K562 (cell line): Measurements from ENCODE around the gene TMEM128. TPM values are rescaled to one million over a fixed set of nuclear protein-coding genes. Genes with fewer than 3 reads are reported as not detected.

Experiments
- ARID1B ChIP-seq: fragments of 450-650 bp; IDR thresholded peaks from 2 replicates; pipeline ENCODE4 v1.6.1; 2016; ENCODE audit warnings: antibody characterized with exemption, mild to moderate bottlenecking, inconsistent platforms
- ARID2 ChIP-seq: fragments of 450-650 bp; IDR thresholded peaks from 2 replicates; pipeline ENCODE4 v1.6.1; 2017; ENCODE audit warnings: antibody characterized with exemption, mild to moderate bottlenecking
- BCOR ChIP-seq: fragments of 450-650 bp; IDR thresholded peaks from 2 replicates; pipeline ENCODE4 v1.6.1; 2016
- CREB1 ChIP-seq, 2 experiments: sonication (generic) in 1 of 2; formaldehyde crosslinking in 1 of 2; IDR thresholded peaks; 2 replicates each; pipeline versions ENCODE4 v1.6.1 to v1.8.0; 2012 to 2022; ENCODE audit warnings: inconsistent platforms in 1 of 2, mild to moderate bottlenecking in 1 of 2, missing genetic modification reagents in 1 of 2, moderate library complexity in 1 of 2
- EHMT2 ChIP-seq: fragments of 450-650 bp; IDR thresholded peaks from 2 replicates; pipeline ENCODE4 v1.6.1; 2018; ENCODE audit warnings: antibody characterized with exemption
- GABPA ChIP-seq: fragments of 200-800 bp; sonication (Bioruptor generic); conservative IDR thresholded peaks from 2 replicates; pipeline ENCODE4 v1.6.1; 2016; ENCODE audit warnings: low read depth, missing genetic modification characterization, missing compliant biosample characterization
- MTA3 ChIP-seq: fragments of 450-650 bp; formaldehyde crosslinking; IDR thresholded peaks from 2 replicates; pipeline ENCODE4 v1.6.1; 2017; ENCODE audit warnings: mild to moderate bottlenecking, borderline replicate concordance
- NFE2L1 ChIP-seq: fragments of 450-650 bp; IDR thresholded peaks from 2 replicates; pipeline ENCODE4 v1.6.1; 2016; ENCODE audit warnings: missing genetic modification characterization, low read depth, mild to moderate bottlenecking, missing compliant biosample characterization, moderate library complexity, borderline replicate concordance
- RFX7 ChIP-seq: fragments of 250-450 bp; sonication (Bioruptor Pico); IDR thresholded peaks from 2 replicates; pipeline ENCODE4 v1.5.1; 2021; ENCODE audit warnings: mild to moderate bottlenecking
- SIX5 ChIP-seq, 2 experiments: IDR thresholded peaks; 2 replicates each; pipeline ENCODE4 v1.6.1; 2011; ENCODE audit warnings: low read length in 2 of 2, borderline replicate concordance in 1 of 2, low read depth in 1 of 2, mild to moderate bottlenecking in 1 of 2, moderate library complexity in 1 of 2; ENCODE audit not compliant: insufficient read depth in 1 of 2
- TOE1 ChIP-seq, 2 experiments: fragments of 450-650 bp in 1 of 2; sonication (generic) in 1 of 2; formaldehyde crosslinking in 1 of 2; IDR thresholded peaks; 2 replicates each; pipeline versions ENCODE4 v1.7.1 to v1.8.0; 2016 to 2022; ENCODE audit warnings: borderline replicate concordance in 2 of 2, mild to moderate bottlenecking in 2 of 2, antibody characterized with exemption in 1 of 2, inconsistent platforms in 1 of 2, low read depth in 1 of 2, missing genetic modification reagents in 1 of 2, moderate library complexity in 1 of 2
- ZNF212 ChIP-seq: fragments of 450-650 bp; formaldehyde crosslinking; IDR thresholded peaks from 2 replicates; pipeline ENCODE4 v1.4.0; 2020; ENCODE audit warnings: mild to moderate bottlenecking
- ZNF696 ChIP-seq: fragments of 250-450 bp; sonication (Bioruptor Pico); conservative IDR thresholded peaks from 2 replicates; pipeline ENCODE4 v1.4.0; 2020; ENCODE audit warnings: mild to moderate bottlenecking, moderate library complexity
- ZNF75A ChIP-seq: fragments of 450-650 bp; formaldehyde crosslinking; IDR thresholded peaks from 2 replicates; pipeline ENCODE4 v1.4.0; 2020; ENCODE audit warnings: mild to moderate bottlenecking
- polyA plus RNA-seq, 8 experiments: library from polyadenylated mRNA; depleted of rRNA in 4 of 8; stranded (reverse) in 5 of 8; unstranded in 3 of 8; fragments of >200 nt; fragmentation: Nextera tagmentation in 2 of 8; fragmentation: Illumina TruSeq in 1 of 8; extraction: Ambion mirVana in 2 of 8; extraction: Trizol in 1 of 8; gene quantifications; 2 replicates each; pipeline versions ENCODE4 v1.2.1 to v1.2.3, GENCODE V29; 2011 to 2014; ENCODE audit warnings: inconsistent platforms in 1 of 8, missing spikeins in 1 of 8
- total RNA-seq, 7 experiments: library from RNA; depleted of rRNA in 6 of 7; stranded (reverse); fragments of >200 nt in 6 of 7; fragmentation: Illumina TruSeq in 2 of 7; extraction: Trizol in 2 of 7; gene quantifications; 2 replicates each; pipeline versions ENCODE4 v1.2.1 to v1.2.3, GENCODE V29; 2011 to 2021; ENCODE audit warnings: low replicate concordance in 1 of 7
- TF ChIP-seq, protein P1 (sequence below), 2 experiments: fragments of 450-650 bp in 1 of 2; sonication (generic) in 1 of 2; formaldehyde crosslinking in 1 of 2; IDR thresholded peaks in 1 of 2; conservative IDR thresholded peaks in 1 of 2; 2 replicates each; pipeline versions ENCODE4 v1.6.1 to v1.8.1; 2016 to 2023; ENCODE audit warnings: mild to moderate bottlenecking in 2 of 2, moderate library complexity in 2 of 2, inconsistent platforms in 1 of 2, missing genetic modification reagents in 1 of 2
- TF ChIP-seq, protein P2 (sequence below): sonication (generic); formaldehyde crosslinking; IDR thresholded peaks from 2 replicates; pipeline ENCODE4 v1.8.1; 2022; ENCODE audit warnings: missing genetic modification reagents
- TF ChIP-seq, protein P3 (sequence below): sonication (generic); formaldehyde crosslinking; IDR thresholded peaks from 2 replicates; pipeline ENCODE4 v1.5.0; 2020; ENCODE audit warnings: missing genetic modification reagents
- TF ChIP-seq, protein P4 (sequence below): fragments of 250-450 bp; sonication (Bioruptor Pico); IDR thresholded peaks from 2 replicates; pipeline ENCODE4 v1.8.0; 2022; ENCODE audit warnings: moderate library complexity, mild to moderate bottlenecking, inconsistent platforms
- TF ChIP-seq, protein P5 (sequence below), 2 experiments: IDR thresholded peaks; 2 replicates each; pipeline ENCODE4 v1.6.1; 2011; ENCODE audit warnings: borderline replicate concordance in 1 of 2, control low read depth in 1 of 2, low read depth in 1 of 2, low read length in 1 of 2, mild to moderate bottlenecking in 1 of 2, mixed read lengths in 1 of 2, moderate library complexity in 1 of 2; ENCODE audit not compliant: insufficient read depth in 1 of 2, insufficient read length in 1 of 2, poor library complexity in 1 of 2, severe bottlenecking in 1 of 2; ENCODE audit errors: extremely low read depth in 1 of 2

Gene TMEM128
- total and polyA plus RNA-seq, 9 of the 15 experiments (the other 6 are each of a cell fraction or from before 2014, with no cell fraction given): 9.1 to 40.0 (median 14.3) TPM

DNA sequence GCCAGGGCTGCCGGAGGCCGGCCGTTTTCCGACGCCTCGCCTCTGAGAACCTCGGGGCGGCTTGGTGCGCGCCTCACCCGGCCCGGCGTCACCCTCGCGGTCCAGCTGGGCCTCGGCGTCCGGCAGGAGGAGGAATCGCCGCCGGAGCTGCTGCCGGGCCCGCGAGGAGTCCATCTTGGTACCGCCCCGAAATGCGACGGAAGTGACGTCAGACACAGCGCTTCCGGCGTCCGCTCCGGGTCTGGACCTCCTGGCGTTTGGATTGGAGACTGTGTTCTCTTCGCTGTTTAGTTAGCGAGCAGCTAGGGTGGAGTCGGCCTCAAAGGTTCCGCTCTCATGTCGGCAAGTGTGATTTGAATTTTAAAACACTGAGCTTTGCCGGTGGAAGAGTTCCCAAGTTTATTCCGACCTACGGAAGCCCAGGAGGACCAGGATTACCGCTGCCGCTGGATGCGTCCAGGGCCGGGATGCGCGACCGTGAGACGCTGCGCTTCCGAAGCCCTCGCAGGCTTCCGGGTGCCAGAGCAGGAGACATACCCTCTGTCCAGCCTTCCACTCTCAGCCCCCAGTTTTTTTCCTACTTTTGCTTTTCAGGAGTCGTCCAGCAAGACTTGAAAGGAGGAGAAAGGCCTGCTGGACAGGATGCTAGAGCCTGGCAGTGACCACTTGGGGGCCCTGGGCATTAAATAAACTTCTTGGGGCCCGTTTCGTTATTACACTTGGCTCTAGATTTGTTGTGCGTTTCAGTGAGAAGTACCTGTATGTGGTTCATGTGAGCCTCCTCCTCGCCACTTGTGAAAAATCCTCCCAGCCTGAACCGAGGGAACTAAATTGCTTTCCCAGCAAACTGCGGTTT is at the start of gene TMEM128 (continued):
- TF ChIP-seq RFX7 (CRISPR knock-in tag): no peak
- TF ChIP-seq MTA3: peak; percentile 97
- TF ChIP-seq EHMT2: peak; percentile 71; the same call in 1 of the 2 replicates
- TF ChIP-seq ZNF75A: no peak
- TF ChIP-seq, protein P1, sequence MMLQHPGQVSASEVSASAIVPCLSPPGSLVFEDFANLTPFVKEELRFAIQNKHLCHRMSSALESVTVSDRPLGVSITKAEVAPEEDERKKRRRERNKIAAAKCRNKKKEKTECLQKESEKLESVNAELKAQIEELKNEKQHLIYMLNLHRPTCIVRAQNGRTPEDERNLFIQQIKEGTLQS (IDR thresholded peaks at IDR 0.05): peak; percentile 94
- TF ChIP-seq, protein P1 (CRISPR knock-in tag; conservative IDR thresholded peaks at IDR 0.05): no peak; the same call in 1 of the 2 replicates
- no peak for TF ChIP-seq ARID2
- no peak for TF ChIP-seq BCOR
- TF ChIP-seq, protein P2, sequence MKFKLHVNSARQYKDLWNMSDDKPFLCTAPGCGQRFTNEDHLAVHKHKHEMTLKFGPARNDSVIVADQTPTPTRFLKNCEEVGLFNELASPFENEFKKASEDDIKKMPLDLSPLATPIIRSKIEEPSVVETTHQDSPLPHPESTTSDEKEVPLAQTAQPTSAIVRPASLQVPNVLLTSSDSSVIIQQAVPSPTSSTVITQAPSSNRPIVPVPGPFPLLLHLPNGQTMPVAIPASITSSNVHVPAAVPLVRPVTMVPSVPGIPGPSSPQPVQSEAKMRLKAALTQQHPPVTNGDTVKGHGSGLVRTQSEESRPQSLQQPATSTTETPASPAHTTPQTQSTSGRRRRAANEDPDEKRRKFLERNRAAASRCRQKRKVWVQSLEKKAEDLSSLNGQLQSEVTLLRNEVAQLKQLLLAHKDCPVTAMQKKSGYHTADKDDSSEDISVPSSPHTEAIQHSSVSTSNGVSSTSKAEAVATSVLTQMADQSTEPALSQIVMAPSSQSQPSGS: peak; percentile 79; the same call in 1 of the 2 replicates
- TF ChIP-seq GABPA (tag): peak; percentile 99
- TF ChIP-seq ZNF696 (CRISPR knock-in tag): no peak
- TF ChIP-seq TOE1 (IDR thresholded peaks at IDR 0.05; ENCODE audit: borderline replicate concordance): peak; percentile 80
- no peak for TF ChIP-seq TOE1 (CRISPR knock-in tag; IDR thresholded peaks at IDR 0.05; ENCODE audit: borderline replicate concordance, low read depth)
- TF ChIP-seq NFE2L1: no peak
- peak; percentile 93 for TF ChIP-seq CREB1 (IDR thresholded peaks at IDR 0.05)
- TF ChIP-seq CREB1 (CRISPR knock-in tag; IDR thresholded peaks at IDR 0.05): peak; percentile 96
- TF ChIP-seq, protein P3, sequence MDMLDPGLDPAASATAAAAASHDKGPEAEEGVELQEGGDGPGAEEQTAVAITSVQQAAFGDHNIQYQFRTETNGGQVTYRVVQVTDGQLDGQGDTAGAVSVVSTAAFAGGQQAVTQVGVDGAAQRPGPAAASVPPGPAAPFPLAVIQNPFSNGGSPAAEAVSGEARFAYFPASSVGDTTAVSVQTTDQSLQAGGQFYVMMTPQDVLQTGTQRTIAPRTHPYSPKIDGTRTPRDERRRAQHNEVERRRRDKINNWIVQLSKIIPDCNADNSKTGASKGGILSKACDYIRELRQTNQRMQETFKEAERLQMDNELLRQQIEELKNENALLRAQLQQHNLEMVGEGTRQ: no peak
- TF ChIP-seq ARID1B: peak; percentile 32; the same call in 1 of the 2 replicates
- TF ChIP-seq ZNF212 (CRISPR knock-in tag): no peak
- TF ChIP-seq, protein P4, sequence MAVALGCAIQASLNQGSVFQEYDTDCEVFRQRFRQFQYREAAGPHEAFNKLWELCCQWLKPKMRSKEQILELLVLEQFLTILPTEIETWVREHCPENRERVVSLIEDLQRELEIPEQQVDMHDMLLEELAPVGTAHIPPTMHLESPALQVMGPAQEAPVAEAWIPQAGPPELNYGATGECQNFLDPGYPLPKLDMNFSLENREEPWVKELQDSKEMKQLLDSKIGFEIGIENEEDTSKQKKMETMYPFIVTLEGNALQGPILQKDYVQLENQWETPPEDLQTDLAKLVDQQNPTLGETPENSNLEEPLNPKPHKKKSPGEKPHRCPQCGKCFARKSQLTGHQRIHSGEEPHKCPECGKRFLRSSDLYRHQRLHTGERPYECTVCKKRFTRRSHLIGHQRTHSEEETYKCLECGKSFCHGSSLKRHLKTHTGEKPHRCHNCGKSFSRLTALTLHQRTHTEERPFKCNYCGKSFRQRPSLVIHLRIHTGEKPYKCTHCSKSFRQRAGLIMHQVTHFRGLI (CRISPR knock-in tag): no peak
- TF ChIP-seq, protein P5, sequence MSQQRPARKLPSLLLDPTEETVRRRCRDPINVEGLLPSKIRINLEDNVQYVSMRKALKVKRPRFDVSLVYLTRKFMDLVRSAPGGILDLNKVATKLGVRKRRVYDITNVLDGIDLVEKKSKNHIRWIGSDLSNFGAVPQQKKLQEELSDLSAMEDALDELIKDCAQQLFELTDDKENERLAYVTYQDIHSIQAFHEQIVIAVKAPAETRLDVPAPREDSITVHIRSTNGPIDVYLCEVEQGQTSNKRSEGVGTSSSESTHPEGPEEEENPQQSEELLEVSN (IDR thresholded peaks at IDR 0.05; ENCODE audit: borderline replicate concordance in 1 of 2, extremely low read depth in 1 of 2, insufficient read depth in 1 of 2, insufficient read length in 1 of 2, low read depth in 1 of 2, low read length in 1 of 2, poor library complexity in 1 of 2, severe bottlenecking in 1 of 2): peak in 1 of 2 experiments; percentile 38
- TF ChIP-seq SIX5 (IDR thresholded peaks at IDR 0.05; ENCODE audit: borderline replicate concordance in 1 of 2, insufficient read depth in 1 of 2, low read depth in 1 of 2, low read length in 2 of 2): peak; percentile 39 to 55; a peak in 3 of 4 replicates
